Iris pigment epithelial cell (primary cell): ENCODE measurements around the gene PIGW.
"Not testable (repeated sequence)": the region's sequence is repeated elsewhere in the genome, so short reads cannot be mapped to it uniquely, and the experiment has no call there.

Source experiments
- DNase-seq: peaks from one replicate; pipeline ENCODE4 v3.0.0-alpha.2; 2011; ENCODE audit warnings: low read depth

The PIGW gene

GRCh38 chr17:36534840-36535668, at the start of gene PIGW, which contains the start of gene MYO19:
Gene PIGW, plus strand, starts transcription at chr17:36534987. Its CDS starts 2,115 bp downstream, at chr17:36537102.
Gene MYO19, minus strand, starts transcription at chr17:36534868. Its CDS starts 2,330 bp downstream, at chr17:36532538.
- peak; percentile 92 for DNase-seq

DNA sequence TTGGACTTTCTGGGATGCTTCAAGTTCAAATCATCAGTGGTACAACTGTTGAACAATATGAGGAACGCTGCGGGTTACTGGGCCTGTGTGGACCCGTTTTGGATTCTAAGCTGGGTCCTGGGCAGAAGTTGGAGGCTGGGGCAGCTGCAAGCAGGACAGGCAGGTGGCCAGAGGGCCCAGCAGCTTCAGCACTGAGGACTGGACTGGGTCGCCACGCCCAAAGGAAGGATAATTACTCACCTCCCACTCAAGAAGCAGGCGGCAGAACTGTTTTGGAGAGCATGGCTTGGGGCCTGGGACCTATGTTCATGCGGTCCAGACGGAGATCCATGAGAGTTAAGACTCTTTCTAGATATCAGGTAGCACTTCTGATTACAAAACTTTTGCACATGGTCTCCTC, 49.8 kb upstream of the PIGW start:
- no peak for DNase-seq

DNA sequence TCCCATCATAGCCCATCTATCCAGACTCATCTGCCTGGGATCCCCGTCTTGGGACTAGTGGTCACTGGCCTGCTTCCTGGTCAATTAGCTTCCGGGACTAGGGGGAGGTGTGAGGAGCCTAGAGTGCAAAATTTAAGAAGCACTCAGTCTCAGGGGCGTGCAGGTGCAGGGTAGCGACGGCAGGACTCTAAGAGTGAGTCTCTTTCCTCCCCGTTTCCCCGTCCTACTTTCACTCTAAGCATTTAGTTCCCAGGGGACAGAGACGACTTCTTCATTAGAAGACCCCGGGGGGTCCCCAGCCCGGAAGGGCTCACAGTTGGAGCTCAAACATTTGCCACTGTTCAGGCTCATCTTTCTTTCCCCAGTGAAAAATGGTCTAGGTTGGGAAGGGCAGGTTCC, 49.0 kb upstream of the PIGW start:
- DNase-seq = no peak

- peak; percentile 96 for DNase-seq
These were observed 48.3 kb upstream of the PIGW start, which contains the start of gene ZNHIT3 for GRCh38 chr17:36486204-36487194. Gene ZNHIT3, plus strand, starts transcription at chr17:36486681. Its CDS starts 19 bp downstream, at chr17:36486700.

DNA sequence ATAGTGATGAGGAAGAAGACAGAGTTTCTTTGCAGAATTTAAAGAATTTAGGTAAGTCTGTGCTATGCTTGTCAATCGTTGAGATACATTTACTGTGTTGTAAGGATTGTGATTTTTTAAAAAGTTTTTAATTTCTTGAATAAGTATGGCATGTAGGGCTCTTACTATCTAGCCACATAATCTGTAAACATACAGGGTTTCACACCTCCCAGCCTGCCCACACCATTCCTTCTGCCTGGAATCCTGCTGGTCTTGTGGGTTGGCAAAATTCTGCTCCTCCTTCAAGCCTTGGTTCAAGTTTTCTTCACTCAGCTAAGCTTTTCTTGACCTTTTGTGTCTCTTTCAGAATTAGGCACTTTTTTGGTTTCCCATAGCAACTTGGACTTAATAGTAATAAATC, 40.8 kb upstream of the PIGW start:
- no peak for DNase-seq

DNA sequence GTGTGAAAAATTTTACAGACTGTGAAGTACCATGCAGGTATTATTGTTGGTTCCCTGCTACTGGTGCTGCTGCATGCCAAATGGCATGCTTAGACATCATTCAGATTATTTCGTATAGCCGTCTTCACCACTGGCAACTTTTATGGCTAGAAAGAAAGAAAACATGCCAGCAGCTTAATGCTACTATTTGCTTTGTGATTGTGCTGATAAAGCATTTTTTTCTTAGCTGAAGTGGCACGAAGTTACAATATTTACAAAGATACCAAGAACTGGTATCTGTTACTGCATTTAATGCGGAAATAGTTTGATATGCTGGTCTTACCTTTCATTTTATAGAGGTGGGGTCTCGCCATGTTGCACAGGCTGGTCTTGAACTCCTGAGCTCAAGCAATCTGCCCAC, 40.1 kb upstream of the PIGW start:
- no peak for DNase-seq

GRCh38 chr17:36495076-36495578, 39.7 kb upstream of the PIGW start:
- peak; percentile 33 for DNase-seq

DNA sequence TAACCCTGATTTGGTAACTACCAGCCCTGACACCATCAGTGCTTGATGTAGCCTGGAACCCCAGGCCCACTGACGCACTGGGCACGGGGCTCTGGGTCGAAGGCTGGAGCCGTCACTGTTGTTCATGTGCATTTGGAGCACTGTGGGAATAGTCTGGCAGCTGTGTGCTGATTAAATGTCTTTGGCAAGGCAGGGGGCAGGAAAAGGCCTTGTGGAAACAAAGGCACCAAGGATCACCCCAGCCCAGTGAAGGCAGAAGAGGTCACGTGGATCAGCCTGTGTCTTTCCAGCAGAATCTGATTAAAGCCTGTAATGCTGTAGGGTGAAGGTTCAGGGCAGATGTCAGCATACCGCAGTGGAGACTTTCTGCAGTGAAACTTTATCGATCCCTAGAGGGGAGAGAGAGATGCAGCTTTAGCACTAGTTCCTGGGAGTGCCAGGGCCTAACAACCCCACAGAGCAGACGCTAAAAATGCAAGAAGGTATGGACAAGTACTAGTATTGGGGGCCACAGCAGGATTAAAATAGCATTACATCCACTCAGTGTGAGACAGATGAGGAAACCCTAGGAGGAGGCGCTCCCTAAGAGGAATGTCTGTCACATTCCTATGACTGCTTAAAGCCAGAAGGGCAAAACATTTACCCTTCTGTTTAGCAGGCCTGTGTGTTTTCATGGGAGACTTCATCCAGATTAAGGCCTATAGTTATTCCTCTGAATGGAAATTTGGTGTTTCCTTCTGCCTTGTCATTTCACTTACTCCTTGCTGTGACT, 38.6 kb upstream of the PIGW start:
- DNase-seq = peak; percentile 61

- no peak for DNase-seq
These were observed 36.6 kb upstream of the PIGW start for GRCh38 chr17:36498155-36498554.

- DNase-seq = no peak
These were observed 36.1 kb upstream of the PIGW start for GRCh38 chr17:36498560-36499300.

DNA sequence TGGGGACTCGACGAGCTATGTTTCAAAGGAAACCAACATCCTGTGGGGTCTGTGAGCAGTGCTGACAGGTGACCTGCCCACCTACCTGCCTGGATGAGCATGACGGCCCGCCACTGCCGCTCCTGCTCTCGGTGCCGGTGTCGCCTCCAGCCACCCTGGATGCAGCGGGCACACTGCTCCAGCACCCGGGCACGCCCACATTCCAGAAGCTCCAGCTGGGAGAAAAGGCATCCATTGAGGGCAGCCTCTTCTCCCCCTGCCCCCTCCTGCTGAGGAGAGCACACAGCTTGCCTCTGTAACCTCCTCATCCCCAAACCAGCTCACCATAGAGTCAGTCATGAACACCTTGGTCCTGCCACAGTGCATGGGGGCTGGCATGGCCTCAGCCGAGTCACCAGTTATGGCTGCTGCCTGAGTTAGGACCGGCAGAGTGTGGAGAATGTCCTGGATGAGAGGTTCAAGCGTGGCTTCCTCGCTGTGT, 34.0 kb upstream of the PIGW start:
- DNase-seq = no peak

- no peak for DNase-seq
These were observed 33.4 kb upstream of the PIGW start for GRCh38 chr17:36501351-36501750.

GRCh38 chr17:36501963-36502362, 32.8 kb upstream of the PIGW start:
- DNase-seq = no peak

GRCh38 chr17:36503456-36504155, 31.2 kb upstream of the PIGW start:
- no peak for DNase-seq

GRCh38 chr17:36504156-36504545, 30.6 kb upstream of the PIGW start:
- no peak for DNase-seq

DNA sequence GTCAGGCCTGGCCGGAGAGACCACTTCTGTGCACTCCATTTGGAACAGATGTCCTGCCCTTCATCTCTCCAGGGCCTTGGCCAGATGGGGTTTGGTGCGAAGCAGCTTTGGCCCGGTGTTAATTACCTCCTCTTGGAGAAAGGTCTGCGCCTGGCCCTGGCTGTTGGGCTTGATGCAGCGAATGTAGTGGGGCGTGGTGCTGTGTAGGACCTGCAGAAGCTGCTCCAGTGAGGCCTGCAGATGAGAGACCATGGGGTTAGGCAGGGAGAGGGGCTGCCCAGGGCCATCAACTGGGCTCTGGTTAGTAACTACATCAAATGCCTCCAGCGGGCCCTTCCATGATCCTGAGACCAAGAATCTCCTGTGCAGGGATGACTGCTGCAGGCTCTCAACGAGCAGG, 29.6 kb upstream of the PIGW start:
- no peak for DNase-seq

- DNase-seq = no peak
These were observed 28.4 kb upstream of the PIGW start for GRCh38 chr17:36506249-36506826.

DNA sequence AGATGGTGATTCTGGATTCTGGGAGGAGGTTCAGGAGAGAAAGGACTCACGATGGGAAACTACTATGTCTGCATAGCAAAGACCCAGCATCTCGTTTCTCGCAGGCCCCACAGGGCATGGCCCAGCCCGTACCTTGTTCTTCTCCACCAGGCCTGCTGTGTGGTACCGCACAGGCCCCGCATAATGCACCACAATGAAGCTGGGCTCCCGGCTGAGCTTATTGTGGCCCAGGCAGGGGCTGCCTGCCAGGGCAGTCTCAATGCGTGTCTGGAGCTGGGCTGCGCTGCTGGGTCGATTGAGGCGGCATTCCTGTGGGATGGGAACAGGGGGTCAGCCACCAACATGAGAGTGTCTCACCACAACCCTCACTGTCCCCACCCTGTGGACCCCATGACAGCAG, 28.0 kb upstream of the PIGW start:
- DNase-seq = no peak

DNA sequence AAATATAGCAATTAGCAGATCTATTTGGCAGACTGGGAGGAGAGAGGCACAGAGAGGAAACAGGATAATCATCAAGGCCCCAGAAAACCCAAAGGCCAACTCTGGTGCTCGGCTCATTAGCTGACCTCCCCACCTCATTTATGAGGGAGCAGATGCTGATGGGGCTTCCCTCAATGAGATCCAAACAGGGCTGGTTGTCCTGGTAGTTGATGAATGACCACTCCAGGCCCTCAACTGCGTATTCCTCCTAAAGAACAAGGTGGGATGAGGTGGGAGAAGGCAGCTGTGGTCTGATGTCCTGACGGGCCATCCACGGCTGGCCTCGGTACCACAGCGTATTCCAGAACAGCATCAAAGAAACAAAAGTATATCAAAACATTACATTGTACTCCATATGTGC, 27.5 kb upstream of the PIGW start:
- DNase-seq = no peak

- not testable (repeated sequence) for DNase-seq
These were observed 26.3 kb upstream of the PIGW start for GRCh38 chr17:36508439-36508838.
